HepG2 (cell line): ENCODE results near the gene HID1. TPM values are rescaled to one million over a fixed set of nuclear protein-coding genes. Genes with fewer than 3 reads are reported as not detected.
A peak's percentile ranks its signal among the peaks of the same experiment; 100 is the strongest.

Source experiments
- DNMT1 ChIP-seq: sonication (generic); formaldehyde crosslinking; IDR thresholded peaks from 2 replicates; pipeline ENCODE4 v1.5.1; 2020; ENCODE audit warnings: mild to moderate bottlenecking, missing genetic modification reagents
- HDAC6 ChIP-seq: fragments of 200-600 bp; sonication (generic); IDR thresholded peaks from 2 replicates; pipeline ENCODE4 v1.7.0; 2017; ENCODE audit warnings: mild to moderate bottlenecking, antibody characterized with exemption, low read length, low read depth
- HOXA5 ChIP-seq: sonication (generic); formaldehyde crosslinking; IDR thresholded peaks from 2 replicates; pipeline ENCODE4 v1.4.0; 2020; ENCODE audit warnings: missing genetic modification reagents
- IKZF4 ChIP-seq: sonication (generic); formaldehyde crosslinking; IDR thresholded peaks from 2 replicates; pipeline ENCODE4 v1.5.1; 2020; ENCODE audit warnings: borderline replicate concordance, mild to moderate bottlenecking, low read depth, missing genetic modification reagents; ENCODE audit errors: not compliant biosample characterization
- IKZF5 ChIP-seq: IDR thresholded peaks from 2 replicates; pipeline ENCODE4 v1.6.1; 2018; ENCODE audit warnings: missing genetic modification reagents, mild to moderate bottlenecking, missing compliant biosample characterization
- MNT ChIP-seq: fragments of 450-650 bp; IDR thresholded peaks from 2 replicates; pipeline ENCODE4 v1.6.1; 2016
- PCBP1 ChIP-seq: fragments of 200-400 bp; formaldehyde crosslinking; IDR thresholded peaks from 2 replicates; pipeline ENCODE4 v1.6.1; 2017; ENCODE audit warnings: mild to moderate bottlenecking, low read depth, low read length, borderline replicate concordance
- SCMH1 ChIP-seq: sonication (generic); formaldehyde crosslinking; IDR thresholded peaks from 2 replicates; pipeline ENCODE4 v1.9.0; 2021; ENCODE audit warnings: missing genetic modification reagents, mild to moderate bottlenecking, borderline replicate concordance
- SNAPC5 ChIP-seq: sonication (generic); formaldehyde crosslinking; IDR thresholded peaks from 2 replicates; pipeline ENCODE4 v1.8.1; 2023; ENCODE audit warnings: mild to moderate bottlenecking, missing genetic modification reagents, borderline replicate concordance
- XRCC5 ChIP-seq: fragments of 200-400 bp; formaldehyde crosslinking; optimal IDR thresholded peaks from 2 replicates; pipeline ENCODE3; 2017; ENCODE audit warnings: mild to moderate bottlenecking, low read length
- ZBED4 ChIP-seq: sonication (generic); formaldehyde crosslinking; IDR thresholded peaks from 2 replicates; pipeline ENCODE4 v1.4.0; 2020; ENCODE audit warnings: missing genetic modification reagents, borderline replicate concordance
- ZKSCAN8 ChIP-seq: IDR thresholded peaks from 2 replicates; pipeline ENCODE4 v1.6.1; 2016; ENCODE audit warnings: borderline replicate concordance, missing genetic modification reagents, missing compliant biosample characterization
- ZNF513 ChIP-seq: sonication (generic); formaldehyde crosslinking; conservative IDR thresholded peaks from 2 replicates; pipeline ENCODE4 v1.5.0; 2020; ENCODE audit warnings: missing genetic modification reagents
- ZNF552 ChIP-seq: sonication (generic); formaldehyde crosslinking; IDR thresholded peaks from 2 replicates; pipeline ENCODE4 v1.9.0; 2022; ENCODE audit warnings: missing genetic modification reagents, mild to moderate bottlenecking, borderline replicate concordance
- ZNF616 ChIP-seq: sonication (generic); formaldehyde crosslinking; IDR thresholded peaks from 2 replicates; pipeline ENCODE4 v1.5.0; 2020; ENCODE audit warnings: low read depth, mild to moderate bottlenecking, missing genetic modification reagents
- ZNF629 ChIP-seq: sonication (generic); formaldehyde crosslinking; conservative IDR thresholded peaks from 2 replicates; pipeline ENCODE4 v1.5.0; 2020; ENCODE audit warnings: missing genetic modification reagents
- polyA plus RNA-seq, 8 experiments: library from polyadenylated mRNA; depleted of rRNA in 3 of 8; stranded (reverse) in 7 of 8; unstranded in 1 of 8; fragments of >200 nt; fragmentation: Illumina TruSeq in 4 of 8; extraction: Trizol in 4 of 8; gene quantifications; 2 replicates each; pipeline versions ENCODE4 v1.2.1 to v1.2.3, GENCODE V29; 2011 to 2016; ENCODE audit warnings: low read depth in 4 of 8, missing spikeins in 1 of 8, mixed read lengths in 1 of 8; ENCODE audit not compliant: insufficient read depth in 1 of 8
- total RNA-seq, 5 experiments: library from RNA; depleted of rRNA; stranded (reverse); fragments of >200 nt; fragmentation: Illumina TruSeq; extraction: Trizol; gene quantifications; 2 replicates each; pipeline ENCODE4 v1.2.3, GENCODE V29; 2016; ENCODE audit warnings: low read depth in 1 of 5
- TF ChIP-seq, protein P1 (sequence below): sonication (generic); formaldehyde crosslinking; IDR thresholded peaks from 2 replicates; pipeline ENCODE4 v1.8.1; 2022; ENCODE audit warnings: mild to moderate bottlenecking, missing genetic modification reagents

Gene HID1
- total and polyA plus RNA-seq, 2 of the 13 experiments (the other 11 are each of a cell fraction or from before 2014, with no cell fraction given): 2.1 to 10.6 TPM

- TF ChIP-seq IKZF5 (CRISPR knock-in tag): no peak
- peak; percentile 27 for TF ChIP-seq IKZF4
- peak; percentile 69; the same call in 1 of the 2 replicates for TF ChIP-seq ZBED4 (CRISPR knock-in tag)
- no peak for TF ChIP-seq ZNF616 (CRISPR knock-in tag)
- TF ChIP-seq PCBP1: no peak
- no peak for TF ChIP-seq ZKSCAN8
- TF ChIP-seq ZNF629: no peak
- TF ChIP-seq ZNF513: 0 out of 2 replicates have a peak, but pooled peaks have one; percentile 85
- TF ChIP-seq HDAC6: no peak
- TF ChIP-seq ZNF552 (CRISPR knock-in tag): no peak
- no peak; the same call in 1 of the 2 replicates for TF ChIP-seq DNMT1 (CRISPR knock-in tag)
- TF ChIP-seq, protein P1, sequence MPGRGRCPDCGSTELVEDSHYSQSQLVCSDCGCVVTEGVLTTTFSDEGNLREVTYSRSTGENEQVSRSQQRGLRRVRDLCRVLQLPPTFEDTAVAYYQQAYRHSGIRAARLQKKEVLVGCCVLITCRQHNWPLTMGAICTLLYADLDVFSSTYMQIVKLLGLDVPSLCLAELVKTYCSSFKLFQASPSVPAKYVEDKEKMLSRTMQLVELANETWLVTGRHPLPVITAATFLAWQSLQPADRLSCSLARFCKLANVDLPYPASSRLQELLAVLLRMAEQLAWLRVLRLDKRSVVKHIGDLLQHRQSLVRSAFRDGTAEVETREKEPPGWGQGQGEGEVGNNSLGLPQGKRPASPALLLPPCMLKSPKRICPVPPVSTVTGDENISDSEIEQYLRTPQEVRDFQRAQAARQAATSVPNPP (CRISPR knock-in tag): no peak
- TF ChIP-seq XRCC5: no peak
- no peak for TF ChIP-seq MNT
- peak; percentile 16; the same call in 1 of the 2 replicates for TF ChIP-seq HOXA5 (CRISPR knock-in tag)
- TF ChIP-seq SNAPC5 (CRISPR knock-in tag): no peak
- no peak for TF ChIP-seq SCMH1
Observed at GRCh38 chr17:74972107-74972972, at the start of gene HID1 (continued).
